Measurements from ENCODE around the gene LRRD1.
"Not testable (repeated sequence)": the region's sequence is repeated elsewhere in the genome, so short reads cannot be mapped to it uniquely, and the experiment has no call there.

Gene LRRD1

DNA sequence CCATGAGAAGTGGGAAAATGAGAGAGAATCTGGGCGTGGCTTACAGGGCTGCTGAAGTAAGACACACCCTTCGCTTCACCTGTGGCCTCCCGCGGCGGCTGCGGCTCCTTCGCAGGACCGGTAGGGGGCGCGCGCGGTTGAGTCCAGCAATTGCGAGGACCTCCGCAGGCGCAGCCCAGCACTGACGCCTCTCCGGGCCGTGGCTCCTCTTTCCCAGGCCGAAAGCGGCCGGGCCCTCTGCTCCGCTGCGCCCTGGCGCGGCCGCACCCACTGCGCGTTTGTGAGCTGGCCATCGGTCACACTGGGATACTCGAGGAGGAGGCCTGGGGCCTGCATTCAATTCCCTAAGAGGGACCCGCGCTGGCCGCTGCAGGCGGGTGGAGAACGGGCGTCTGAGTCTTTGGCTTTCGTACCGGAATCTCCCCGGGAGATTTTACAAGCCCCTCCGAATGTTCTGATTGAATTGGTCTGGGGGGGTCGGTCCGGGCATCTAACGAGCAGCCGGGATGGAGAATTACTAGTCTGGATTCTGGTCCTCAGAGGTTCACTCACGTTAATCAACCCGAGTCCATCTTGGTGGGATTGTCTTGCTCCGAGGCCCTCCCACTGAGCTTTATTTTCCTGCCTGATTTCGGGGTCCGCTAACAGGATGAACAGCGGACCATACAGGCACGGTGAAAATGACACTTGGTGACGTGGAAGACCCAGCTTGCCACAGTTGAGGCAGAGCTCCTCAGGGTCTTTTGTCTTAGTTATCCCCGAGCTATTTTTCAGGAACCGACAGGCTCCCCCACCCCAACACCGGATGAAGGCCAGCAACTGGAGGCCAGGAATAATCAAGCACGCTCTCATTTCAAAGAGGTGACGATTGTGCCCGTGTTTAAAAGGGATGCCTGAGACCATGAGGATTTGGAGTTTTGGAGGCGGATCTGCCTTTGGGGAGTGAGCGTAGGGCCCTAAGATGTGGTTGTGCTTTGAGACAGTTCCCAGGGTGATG is at the start of gene LRRD1:
LRRD1 (minus strand) TSS at position 215 of the 997 bp plus-strand sequence. CDS start 13,940 bp downstream, outside the sequence.
- DNase-seq = peak; percentile 25

DNA sequence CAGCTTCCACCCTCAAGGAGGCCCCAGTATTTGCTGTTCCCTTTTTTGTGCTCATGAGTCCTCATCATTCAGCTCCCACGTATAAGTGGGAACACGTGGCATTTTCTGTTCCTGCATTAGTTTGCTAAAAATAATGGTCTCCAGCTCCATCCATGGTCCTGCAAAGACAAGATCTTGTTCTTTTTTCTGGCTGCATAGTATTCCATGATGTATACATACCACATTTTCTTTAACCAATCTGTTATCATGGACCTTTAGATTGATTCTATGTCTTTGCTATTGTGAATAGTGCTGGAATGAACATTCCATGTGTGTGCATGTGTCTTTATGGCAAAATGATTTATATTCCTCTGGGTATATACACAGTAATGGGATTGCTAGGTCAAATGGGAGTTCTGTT is 49.8 kb upstream of the LRRD1 start:
- DNase-seq = no peak

DNA sequence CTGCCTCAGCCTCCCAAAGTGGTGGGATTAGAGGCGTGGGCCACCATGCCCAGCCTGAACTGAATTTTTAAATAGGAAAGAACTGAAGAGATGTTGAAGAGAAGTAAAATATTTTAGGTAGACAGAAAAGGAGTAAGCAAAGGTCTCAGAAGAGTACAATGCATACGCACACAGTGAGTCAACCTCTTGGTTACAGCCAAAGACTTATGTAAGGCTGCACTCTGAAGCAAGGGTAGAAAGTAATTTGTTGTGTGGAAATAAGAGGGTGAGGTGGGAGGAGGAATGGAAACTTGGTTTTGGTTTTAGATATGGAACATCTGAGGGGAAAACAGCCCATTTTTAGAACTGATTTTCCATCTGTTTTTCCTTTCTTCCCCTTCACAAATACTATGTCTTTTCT is 49.2 kb upstream of the LRRD1 start:
- no peak for DNase-seq

DNA sequence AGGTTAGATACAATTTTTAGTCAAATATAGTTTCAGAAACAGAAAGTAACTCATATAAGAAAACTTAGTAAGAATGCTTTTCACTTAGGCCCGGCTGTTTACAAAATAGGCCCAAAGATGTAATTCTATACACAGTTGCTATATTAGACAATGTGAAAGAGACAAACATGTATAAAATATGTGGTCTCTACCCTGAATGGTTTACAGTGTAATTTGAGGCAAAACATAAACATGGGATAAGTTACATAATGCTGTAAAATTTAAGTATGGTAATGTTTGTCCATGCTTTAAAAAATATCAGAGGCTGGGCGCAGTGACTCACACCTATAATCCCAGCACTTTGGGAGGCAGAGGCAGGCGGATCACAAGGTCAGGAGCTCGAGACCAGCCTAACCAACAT is 48.0 kb upstream of the LRRD1 start:
- no peak for DNase-seq

DNA sequence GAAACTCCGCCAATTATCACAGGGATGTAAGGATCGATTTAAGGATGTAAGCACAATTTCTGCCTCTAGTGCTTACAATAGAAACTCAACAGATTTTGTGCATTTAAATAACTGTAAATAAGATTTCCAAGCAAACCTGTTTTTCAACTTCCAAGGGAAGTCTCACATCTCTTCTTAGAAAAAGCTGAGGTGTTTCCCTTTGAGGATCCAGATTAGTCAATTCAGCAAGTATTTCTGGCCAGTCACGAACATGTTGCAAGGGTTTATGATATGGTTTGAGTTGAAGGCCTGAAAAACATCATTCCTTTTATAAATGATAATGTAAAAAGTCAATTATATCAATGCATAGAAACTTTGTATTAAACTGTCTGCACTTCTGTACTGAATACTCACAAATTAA is 42.8 kb upstream of the LRRD1 start:
- DNase-seq = no peak

DNA sequence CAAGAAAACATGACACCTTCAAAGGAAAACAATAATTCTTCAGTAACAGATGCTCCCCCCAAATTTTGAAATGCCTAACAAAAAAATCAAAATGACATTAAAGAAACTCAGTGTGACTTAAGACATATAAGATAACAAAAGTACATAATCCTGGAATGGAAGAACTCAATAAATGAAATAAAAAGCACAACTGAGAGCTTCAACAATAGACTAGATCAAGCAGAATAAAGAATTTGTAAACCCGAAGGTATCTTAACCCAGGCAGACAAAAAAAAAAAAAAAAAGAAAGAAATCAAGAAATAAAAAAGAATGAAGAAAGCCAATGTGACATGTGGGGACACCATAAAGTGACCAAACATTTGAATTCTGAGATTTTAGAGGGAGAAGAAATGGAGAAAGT is 27.7 kb upstream of the LRRD1 start:
- DNase-seq = no peak

DNA sequence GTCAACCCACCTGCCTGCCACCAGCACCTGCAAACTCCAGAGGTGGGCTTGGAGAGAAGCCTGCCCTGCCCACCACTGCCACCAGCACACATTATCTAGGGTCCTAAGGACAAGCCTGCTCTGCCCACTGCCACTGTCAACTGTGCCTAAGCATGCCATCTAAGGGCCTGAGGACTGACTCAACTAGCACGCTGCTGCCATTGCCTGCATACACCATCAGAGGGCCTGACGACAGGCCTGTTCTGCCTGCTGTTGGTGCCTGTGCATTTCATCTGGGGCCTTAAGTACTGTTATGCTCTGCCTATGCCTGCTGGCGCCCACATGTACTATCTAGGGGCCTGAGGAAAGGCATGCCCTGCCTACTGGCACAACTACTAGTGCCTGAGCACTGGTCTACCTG is 27.0 kb upstream of the LRRD1 start:
- no peak for DNase-seq

DNA sequence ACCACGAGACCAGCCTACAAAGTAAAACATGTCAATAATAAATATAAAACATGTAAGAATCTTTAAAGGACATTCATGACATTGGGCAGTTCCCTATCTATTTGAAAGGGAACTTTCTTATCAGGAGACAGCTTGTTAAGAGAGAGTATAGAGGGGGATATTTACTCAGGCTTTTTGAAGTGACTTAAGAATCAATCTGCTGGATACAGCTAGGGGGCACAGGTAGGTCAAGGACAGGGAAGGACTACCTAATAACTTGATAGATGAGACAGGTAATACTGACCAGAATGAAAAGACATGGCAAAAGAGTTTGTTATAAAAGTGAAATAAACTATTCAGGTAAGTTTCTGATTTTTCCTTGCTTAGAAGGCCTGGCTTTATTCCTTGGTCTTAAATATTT is 21.8 kb upstream of the LRRD1 start:
- no peak for DNase-seq

DNA sequence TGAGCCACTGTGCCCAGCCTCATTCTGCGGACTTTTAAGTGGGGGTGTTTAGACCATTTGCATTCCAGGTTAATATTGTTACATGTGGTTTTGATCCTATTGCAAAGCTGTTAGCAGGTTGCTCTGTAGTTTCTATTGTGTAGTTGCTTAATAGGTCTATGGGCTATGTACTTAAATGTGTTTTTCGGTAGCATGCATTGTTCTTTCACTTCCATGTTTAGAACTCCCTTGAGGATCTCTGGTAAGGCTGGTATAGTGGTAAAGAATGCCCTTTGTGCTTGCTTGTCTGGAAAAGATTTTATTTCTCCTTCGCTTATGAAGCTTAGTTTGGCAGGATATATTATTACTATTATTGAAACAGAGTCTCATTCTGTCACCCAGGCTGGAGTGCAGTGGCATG is 13.4 kb upstream of the LRRD1 start:
- no peak for DNase-seq

DNA sequence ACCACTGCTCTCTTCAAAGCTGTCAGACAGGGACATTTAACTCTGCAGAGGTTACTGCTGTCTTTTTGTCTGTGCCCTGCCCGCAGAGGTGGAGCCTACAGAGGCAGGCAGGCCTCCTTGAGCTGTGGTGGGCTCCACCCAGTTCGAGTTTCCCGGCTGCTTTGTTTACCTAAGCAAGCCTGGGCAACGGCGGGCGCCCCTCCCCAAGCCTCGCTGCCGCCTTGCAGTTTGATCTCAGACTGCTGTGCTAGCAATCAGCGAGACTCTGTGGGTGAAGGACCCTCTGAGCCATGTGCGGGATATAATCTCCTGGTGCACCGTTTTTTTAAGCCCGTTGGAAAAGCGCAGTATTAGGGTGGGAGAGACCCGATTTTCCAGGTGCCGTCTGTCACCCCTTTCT is 10.3 kb upstream of the LRRD1 start:
- not testable (repeated sequence) for DNase-seq

DNA sequence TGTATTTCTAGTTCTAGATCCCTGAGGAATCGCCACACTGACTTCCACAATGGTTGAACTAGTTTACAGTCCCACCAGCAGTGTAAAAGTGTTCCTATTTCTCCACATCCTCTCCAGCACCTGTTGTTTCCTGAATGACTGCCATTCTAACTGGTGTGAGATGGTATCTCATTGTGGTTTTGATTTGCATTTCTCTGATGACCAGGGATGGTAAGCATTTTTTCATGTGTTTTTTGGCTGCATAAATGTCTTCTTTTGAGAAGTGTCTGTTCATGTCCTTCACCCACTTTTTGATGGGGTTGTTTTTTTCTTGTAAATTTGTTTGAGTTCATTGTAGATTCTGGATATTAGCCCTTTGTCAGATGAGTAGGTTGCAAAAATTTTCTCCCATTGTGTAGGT is 5.4 kb upstream of the LRRD1 start:
- DNase-seq = not testable (repeated sequence)

DNA sequence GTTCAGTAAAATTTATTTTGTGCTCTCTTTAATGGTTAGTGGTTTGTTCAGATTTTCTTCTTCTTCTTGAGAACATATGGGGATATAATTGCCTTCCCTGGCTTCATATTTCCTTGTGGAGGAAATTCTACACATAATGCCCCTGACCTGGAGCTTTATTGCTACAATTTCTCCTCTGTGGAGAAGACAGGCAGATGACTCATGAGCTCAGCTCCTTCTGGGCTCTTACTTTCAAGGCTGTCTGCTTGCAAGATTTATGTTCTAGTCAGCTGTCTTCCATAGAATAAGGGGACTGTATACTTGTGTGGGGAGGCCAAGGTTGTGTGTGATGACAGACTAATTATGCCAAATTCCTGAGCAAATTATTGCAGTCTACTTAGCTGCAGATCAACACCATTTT is 1.6 kb downstream of the LRRD1 start:
- DNase-seq = no peak

DNA sequence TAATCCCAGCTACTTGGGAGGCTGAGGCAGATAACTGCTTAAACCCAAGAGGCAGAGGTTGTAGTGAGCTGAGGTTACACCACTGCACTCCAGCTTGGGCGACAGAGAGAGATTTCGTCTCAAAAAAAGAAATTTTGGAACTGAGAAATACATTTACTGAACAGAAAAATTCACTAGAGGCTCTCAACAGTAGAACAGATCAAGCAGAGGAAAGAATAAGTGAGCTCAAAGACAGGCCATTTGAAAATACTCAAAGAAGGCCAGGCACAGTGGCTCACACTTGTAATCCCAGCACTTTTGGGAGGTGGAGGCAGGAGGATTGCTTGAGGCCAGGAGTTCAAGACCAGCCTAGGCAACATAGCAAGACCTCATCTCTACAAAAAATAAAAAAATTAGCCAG is 9.4 kb downstream of the LRRD1 start:
- DNase-seq = not testable (repeated sequence)

DNA sequence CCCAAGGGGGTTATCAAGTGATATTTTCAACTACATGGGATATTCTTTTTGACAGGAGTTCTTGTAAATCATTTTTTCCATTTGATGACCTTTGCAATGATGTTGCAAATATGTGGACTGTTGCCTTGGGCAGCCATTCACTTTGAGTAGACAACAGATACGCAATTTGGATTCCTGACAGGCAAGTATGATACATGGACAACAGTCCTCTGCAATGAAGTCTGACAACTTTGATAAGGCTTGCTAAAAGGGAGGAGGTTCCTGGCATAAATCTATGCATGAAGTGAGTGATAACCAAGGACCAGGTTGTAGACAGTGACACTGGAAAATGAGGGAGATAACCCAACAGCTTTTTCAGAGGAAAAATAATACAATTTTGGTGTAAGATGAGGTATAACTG is 17.7 kb downstream of the LRRD1 start:
- DNase-seq = no peak

DNA sequence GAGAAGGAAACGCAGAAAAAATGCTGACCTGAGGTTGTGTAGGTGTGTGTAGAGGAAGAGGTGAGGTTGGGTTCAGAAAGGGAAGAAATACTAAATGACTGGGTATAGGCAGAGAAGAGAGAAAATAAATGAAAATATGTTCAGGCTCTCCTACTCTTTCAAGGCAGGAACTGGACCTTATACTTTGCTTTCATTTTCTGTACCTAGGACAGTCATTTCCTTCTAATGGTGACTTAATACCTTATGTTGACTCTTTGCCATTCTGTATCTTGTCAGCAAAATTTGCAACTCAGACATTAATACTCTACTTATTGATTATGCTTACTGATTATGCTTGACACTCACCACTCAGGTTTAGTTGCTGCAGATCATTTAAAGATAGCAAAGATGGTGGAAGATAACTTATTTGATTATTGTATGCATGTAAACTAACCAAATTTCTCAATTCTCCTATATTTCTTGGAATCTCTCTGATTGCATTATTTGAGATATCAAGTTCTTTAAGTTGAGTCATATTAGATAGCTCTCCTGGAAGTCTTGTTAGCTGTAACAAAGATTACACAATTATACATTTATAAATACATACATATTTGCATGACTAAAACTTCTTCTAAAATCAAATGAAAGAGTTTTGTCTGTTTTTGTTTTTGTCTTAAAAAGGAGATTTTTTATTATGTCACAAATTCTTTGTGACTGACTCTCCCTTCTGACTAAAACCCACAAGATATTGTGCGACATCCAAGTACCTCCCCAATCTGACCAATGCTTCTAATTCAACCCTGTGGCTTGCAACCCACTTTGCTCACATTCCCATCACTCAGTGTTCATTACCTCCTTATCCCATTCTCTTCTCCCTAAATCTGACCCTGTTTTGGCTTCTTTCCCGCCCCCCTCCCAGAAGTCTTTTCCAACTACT is 20.0 kb downstream of the LRRD1 start:
- no peak for DNase-seq

DNA sequence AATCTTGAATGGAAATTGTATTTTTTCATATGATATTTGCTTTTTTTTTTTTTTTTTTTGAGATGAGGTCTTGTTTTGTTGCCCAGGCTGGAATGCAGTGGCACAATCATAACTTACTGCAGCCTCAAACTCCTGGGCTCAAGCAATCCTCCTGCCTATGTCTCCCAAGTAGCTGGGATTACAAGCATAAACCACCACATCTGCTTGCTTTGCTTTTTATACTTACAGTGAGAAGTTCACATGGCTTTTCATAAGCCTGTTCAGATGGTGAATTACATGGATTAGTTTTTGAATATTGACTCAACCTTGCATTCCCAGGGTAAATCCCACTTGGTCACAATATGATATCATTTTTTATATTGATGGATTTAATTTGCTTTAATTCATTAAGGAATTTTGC is 22.0 kb downstream of the LRRD1 start:
- DNase-seq = no peak

DNA sequence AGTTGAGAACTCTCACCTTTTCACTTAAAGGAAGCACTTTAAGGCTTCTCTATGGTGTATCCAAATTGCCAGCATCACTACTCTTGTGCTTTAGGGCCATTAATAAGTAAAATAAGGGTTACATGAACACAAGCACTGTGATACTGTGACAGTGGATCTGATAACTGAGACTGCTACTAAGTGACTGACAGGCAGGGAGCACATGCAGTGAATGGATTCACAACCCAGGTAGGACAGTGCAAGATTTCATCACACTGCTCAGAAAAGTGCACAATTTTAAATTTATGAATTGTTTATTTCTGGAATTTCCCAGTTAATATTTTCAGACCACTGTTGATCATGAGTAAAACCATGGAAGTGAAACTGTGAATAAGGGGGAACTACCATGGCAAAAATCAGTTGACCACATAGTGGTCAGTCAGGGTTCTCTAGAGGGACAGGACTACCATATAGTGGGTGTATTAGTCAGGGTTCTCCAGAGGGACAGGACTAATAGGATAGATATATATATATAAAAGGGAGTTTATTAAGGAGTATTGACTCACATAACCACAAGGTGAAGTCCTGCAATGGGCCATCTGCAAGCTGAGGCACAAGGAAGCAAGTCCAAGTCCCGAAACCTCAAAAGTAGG is 23.7 kb downstream of the LRRD1 start:
- DNase-seq = no peak

DNA sequence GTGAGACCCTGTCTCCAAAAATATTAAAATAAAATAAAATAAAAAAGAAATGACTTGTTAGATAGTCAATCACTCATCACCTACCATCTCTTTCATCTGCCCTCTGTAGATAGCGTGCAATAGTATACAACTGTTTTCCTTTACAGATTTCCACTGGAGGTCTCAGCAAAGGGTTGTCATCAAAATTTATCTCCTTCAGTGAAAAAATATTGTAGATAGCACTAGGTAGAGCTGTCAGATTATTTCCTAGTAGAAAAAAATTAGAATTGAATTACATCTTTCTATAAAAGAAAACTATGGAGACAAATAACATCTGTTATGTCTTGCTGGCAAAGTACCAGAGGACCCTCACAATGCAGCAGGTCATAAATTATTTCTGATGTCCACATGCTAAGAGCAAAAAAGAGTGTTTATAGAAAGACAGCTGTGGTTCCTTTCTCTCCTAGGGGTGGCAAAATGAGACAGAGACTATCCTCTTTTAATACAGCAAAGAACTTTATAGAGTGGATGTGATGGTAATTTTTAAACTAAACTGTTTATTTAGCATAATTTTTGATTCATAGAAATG is 28.4 kb downstream of the LRRD1 start:
- DNase-seq = no peak

DNA sequence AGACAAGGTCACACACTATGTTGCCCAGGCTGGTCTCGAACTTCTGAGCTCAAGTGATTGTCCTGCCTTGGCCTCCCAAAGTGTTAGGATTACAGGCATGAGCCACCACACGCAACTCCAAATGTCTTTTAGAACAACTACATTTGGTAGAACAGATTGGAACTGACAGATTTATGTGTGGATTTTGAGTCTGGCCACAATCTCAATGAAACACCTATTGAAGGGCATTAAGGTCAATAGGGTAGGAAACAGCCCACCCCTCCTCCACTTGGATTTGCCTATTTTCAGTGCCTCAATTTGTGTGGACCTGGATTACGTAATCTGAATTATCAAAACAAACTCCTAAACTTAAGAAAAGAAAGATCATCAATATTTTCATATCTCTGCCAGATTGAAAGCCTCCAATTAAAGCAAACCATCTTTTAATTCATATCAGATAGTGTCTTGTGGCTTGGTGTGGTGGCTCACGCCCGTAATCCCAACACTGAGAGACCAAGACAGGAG is 29.2 kb downstream of the LRRD1 start:
- no peak for DNase-seq

DNA sequence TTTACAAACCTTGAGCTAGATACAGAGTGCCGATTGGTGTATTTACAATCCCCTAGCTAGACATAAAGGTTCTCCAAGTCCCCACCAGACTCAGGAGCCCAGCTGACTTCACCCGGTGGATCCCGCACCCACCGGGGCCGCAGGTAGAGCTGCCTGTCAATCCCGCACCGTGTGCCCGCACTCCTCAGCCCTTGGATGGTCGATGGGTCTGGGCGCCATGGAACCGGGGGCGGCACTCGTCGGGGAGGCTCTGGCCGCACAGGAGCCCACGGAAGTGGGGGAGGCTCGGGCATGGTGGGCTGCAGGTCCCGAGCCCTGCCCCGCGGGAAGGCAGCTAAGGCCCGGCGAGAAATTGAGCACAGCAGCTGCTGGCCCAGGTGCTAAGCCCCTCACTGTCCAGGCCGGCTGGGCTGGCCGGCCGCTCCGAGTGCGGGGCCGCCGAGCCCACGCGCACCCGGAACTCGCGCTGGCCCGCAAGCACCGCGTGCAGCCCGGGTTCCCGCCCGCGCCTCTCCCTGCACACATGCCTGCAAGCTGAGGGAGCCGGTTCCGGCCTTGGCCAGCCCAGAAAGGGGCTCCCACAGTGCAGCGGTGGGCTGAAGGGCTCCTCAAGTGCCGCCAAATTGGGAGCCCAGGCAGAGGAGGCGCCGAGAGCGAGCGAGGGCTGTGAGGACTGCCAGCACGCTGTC is 35.6 kb downstream of the LRRD1 start:
- DNase-seq = not testable (repeated sequence)

DNA sequence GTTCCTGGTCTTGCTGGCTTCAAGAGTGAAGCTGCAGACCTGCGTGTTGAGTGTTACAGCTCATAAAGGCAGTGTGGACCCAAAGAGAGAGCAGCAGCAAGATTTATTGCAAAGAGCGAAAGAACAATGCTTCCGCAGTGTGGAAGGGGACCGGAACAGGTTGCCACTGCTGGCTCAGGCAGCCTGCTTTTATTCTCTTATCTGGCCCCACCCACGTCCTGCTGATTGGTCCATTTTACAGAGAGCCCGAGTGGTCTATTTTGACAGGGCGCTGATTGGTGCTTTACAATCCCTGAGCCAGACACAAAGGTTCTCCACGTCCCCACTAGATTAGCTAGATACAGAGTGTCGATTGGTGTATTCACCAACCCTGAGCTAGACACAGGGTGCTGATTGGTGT is 36.2 kb downstream of the LRRD1 start:
- DNase-seq = not testable (repeated sequence)

DNA sequence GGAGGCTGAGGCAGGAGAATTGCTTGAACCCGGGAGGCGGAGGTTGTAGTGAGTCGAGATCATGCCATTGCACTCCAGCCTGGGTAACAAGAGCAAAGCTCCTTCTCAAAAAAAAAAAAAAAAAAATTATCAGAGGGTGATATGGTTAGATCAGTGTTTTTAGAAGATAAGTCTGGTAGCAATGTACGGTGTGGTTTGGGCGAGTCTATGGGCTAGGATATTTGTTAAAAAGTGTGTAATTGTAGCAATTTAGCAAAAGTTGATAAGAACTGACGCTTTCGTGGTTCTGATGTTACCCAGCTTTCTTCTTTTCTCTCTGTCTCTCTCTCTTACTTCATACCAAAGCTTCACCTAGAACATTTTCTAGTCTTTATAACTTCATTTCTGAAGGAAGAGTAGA is 37.8 kb downstream of the LRRD1 start:
- DNase-seq = no peak
